MCF 10A (cell line): ENCODE results near the gene CABP1. TPM values are rescaled to one million over a fixed set of nuclear protein-coding genes. Genes with fewer than 3 reads are reported as not detected.

Experiments
- BruUV-seq: library from RNA; stranded (reverse); fragments of 400-500 nt; replicated peaks from 2 replicates; lab custom pipeline; 2021; lab: Mats Ljungman, UMichigan
- CTCF ChIA-PET: fragments of 300-600 bp; sonication (Branson Sonifier 250); formaldehyde crosslinking; extraction: SDS; loops from one replicate; lab custom pipeline; 2021; ENCODE audit warnings: antibody characterized with exemption, inconsistent platforms; lab: Yijun Ruan, JAX
- POLR2A ChIA-PET: fragments of 300-600, 350-650 bp; sonication (Branson Sonifier 250); formaldehyde crosslinking; extraction: SDS; loops from one replicate; lab custom pipeline; 2020; ENCODE audit warnings: antibody characterized with exemption, inconsistent platforms; lab: Yijun Ruan, JAX
- DNase-seq: peaks from one replicate; pipeline ENCODE4 v3.0.0-alpha.2; 2018; ENCODE audit not compliant: unreplicated experiment
- H3K27ac Mint-ChIP-seq: one replicate; pipeline ENCODE4 v1.8.0; 2022; ENCODE audit warnings: mild to moderate bottlenecking, low read depth, mixed read lengths; ENCODE audit not compliant: unreplicated experiment
- H3K27me3 Mint-ChIP-seq: one replicate; pipeline ENCODE4 v1.8.0; 2022; ENCODE audit warnings: mixed read lengths; ENCODE audit not compliant: insufficient read depth, unreplicated experiment
- H3K36me3 Mint-ChIP-seq: one replicate; pipeline ENCODE4 v1.8.0; 2022; ENCODE audit warnings: mild to moderate bottlenecking, moderate library complexity, mixed read lengths; ENCODE audit not compliant: insufficient read depth, unreplicated experiment
- H3K4me1 Mint-ChIP-seq: one replicate; pipeline ENCODE4 v1.8.0; 2022; ENCODE audit warnings: mixed read lengths; ENCODE audit not compliant: insufficient read depth, unreplicated experiment
- H3K4me3 Mint-ChIP-seq: one replicate; pipeline ENCODE4 v1.8.0; 2022; ENCODE audit warnings: mild to moderate bottlenecking, moderate library complexity, mixed read lengths; ENCODE audit not compliant: unreplicated experiment
- H3K9me3 Mint-ChIP-seq: one replicate; pipeline ENCODE4 v1.8.0; 2022; ENCODE audit warnings: mixed read lengths; ENCODE audit not compliant: unreplicated experiment
- intact Hi-C: fragments of 100-400 bp; cut with micrococcal nuclease; formaldehyde crosslinking; loops from 2 replicates; pipeline ENCODE4 v1.14.1; 2022
- total RNA-seq: library from RNA; stranded (reverse); gene quantifications from 2 replicates; pipeline ENCODE4 v1.2.3, GENCODE V29; 2022
- TF ChIP-seq, protein P1 (sequence below): fragments of 200-600 bp; IDR thresholded peaks from one replicate; pipeline ENCODE4 v1.8.0; 2022; ENCODE audit warnings: antibody characterized with exemption, mild to moderate bottlenecking; ENCODE audit not compliant: unreplicated experiment

Gene CABP1
- total RNA-seq, 1 experiment from 2014 or later = not detected

DNA sequence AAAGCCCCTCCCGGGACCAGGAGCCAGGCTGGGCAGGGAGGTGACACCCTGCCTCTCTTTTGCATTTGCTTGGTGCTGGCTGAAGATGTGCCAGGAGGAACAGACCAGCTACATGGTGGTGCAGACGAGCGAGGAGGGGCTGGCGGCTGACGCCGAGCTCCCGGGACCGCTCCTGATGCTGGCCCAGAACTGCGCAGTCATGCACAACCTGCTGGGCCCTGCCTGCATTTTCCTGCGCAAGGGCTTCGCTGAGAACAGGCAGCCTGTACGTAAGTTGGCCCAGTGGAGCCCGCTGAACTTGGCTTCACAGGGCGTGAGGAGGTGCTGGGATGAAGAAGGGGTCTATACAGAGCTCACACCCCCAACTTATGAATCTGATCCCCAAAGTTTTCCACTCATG lies 15.6 kb downstream of the CABP1 start:
- H3K27me3 Mint-ChIP-seq = peaks cover 24% of the 10 kb centered on the region
- POLR2A ChIA-PET = interaction anchor here (1.3 kb wide), 1 partner anchor 30 kb away, joined by 3 read pairs; no protein-coding TSS in a partner anchor
- no TSS peak for BruUV-seq
- no peaks in the 10 kb centered on the region for H3K36me3 Mint-ChIP-seq
- H3K27ac Mint-ChIP-seq = no peak overlapping the region
- no peaks in the 10 kb centered on the region for H3K9me3 Mint-ChIP-seq
- no peak for DNase-seq
- intact Hi-C loops = no loop called here
- CTCF ChIA-PET = interaction anchor here (0.6 to 5.7 kb wide), 4 partner anchors 8 to 112 kb away, joined by 3 to 71 read pairs (median 9); no protein-coding TSS in a partner anchor
- no peak overlapping the region for H3K4me3 Mint-ChIP-seq
- H3K4me1 Mint-ChIP-seq = peaks cover 4% of the 10 kb centered on the region
- TF ChIP-seq, protein P1, sequence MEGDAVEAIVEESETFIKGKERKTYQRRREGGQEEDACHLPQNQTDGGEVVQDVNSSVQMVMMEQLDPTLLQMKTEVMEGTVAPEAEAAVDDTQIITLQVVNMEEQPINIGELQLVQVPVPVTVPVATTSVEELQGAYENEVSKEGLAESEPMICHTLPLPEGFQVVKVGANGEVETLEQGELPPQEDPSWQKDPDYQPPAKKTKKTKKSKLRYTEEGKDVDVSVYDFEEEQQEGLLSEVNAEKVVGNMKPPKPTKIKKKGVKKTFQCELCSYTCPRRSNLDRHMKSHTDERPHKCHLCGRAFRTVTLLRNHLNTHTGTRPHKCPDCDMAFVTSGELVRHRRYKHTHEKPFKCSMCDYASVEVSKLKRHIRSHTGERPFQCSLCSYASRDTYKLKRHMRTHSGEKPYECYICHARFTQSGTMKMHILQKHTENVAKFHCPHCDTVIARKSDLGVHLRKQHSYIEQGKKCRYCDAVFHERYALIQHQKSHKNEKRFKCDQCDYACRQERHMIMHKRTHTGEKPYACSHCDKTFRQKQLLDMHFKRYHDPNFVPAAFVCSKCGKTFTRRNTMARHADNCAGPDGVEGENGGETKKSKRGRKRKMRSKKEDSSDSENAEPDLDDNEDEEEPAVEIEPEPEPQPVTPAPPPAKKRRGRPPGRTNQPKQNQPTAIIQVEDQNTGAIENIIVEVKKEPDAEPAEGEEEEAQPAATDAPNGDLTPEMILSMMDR = no peak

DNA sequence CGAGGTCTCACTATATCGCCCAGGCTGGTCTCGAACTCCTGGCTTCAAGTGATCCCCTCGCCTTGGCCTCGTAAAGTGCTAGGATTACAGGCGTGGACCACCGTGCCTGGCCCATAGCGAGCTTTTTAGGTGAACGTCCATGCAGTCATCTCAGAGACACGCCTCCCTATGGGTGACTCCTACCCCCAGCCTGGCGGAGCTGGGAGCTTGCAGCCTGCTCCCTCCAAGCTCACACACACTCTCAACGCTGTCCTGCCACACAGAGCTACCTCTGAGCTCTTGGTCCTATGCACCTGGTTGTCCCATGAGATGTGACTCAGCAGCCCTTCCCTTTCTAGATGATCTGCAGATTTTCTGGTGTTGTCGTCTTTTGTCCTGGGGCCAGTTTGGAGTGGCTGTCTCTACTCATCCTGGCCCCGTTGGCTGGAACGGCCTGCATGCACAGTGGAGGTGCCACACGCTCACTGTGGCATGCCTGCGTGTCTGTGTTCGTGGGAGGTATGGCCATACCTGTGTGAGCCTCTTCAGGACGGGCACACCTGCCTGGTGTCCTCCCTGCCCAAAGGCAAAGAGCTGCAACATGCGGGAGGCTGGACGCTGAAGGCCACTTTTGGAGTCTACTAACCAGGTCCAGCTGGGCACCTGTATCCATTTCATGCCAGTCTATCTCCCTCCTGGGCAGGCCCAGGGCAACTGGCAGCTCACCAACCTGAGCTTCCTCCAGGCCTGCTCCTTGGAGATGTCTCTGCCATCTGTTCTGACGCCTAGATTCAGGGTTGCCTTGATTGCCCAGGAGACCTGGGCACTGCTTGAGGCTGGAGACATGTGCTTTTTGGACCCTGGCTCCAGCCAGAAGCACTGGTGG lies 18.1 kb downstream of the CABP1 start:
- no peaks in the 10 kb centered on the region for H3K4me1 Mint-ChIP-seq

DNA sequence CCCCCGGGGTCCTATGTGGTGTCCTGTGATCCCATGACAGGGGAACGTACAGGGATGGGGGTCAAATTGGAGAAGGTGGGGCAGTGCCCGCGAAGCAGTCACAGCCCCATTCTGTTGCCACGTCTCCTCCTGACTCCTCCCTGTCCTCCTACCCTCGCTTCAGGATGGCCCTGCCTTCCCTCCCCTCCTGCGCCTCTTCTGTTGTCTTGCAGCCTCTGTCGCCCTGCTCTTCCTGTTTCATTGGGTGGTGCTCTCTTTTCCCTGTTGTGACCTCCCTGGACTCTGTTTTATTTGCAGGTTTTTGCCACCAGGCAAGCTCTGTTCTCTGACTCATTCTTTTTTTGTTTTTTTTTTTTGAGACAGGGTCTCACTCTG lies 18.7 kb downstream of the CABP1 start:
- H3K36me3 Mint-ChIP-seq = no peaks in the 10 kb centered on the region
- no peak overlapping the region for H3K27ac Mint-ChIP-seq
- ChIA-PET POLR2A (no interaction called here), CTCF (interaction anchor here (0.6 to 5.7 kb wide), 3 partner anchors 11 to 496 kb away, joined by 4 to 71 read pairs (median 14); no protein-coding TSS in a partner anchor)
- intact Hi-C loops = no loop called here
- no peaks in the 10 kb centered on the region for H3K9me3 Mint-ChIP-seq
- H3K4me1 Mint-ChIP-seq = no peaks in the 10 kb centered on the region
- no TSS peak for BruUV-seq
- H3K4me3 Mint-ChIP-seq = no peak overlapping the region
- no peaks in the 10 kb centered on the region for H3K27me3 Mint-ChIP-seq
- TF ChIP-seq, protein P1 = no peak
- DNase-seq = no peak

More for the DNA sequence above, 18.1 kb downstream of the CABP1 start:
- CTCF ChIA-PET = interaction anchor here (0.6 to 5.7 kb wide), 5 partner anchors 11 to 497 kb away, joined by 3 to 71 read pairs (median 4); no protein-coding TSS in a partner anchor
- TF ChIP-seq, protein P1 = no peak
- no TSS peak for BruUV-seq
- POLR2A ChIA-PET = no interaction called here
- Mint-ChIP-seq H3K4me3 (no peak overlapping the region), H3K36me3 (no peaks in the 10 kb centered on the region), H3K9me3 (no peaks in the 10 kb centered on the region), H3K27ac (no peak overlapping the region), H3K27me3 (peaks cover 1% of the 10 kb centered on the region)
- intact Hi-C loops = no loop called here
- no peak for DNase-seq

DNA sequence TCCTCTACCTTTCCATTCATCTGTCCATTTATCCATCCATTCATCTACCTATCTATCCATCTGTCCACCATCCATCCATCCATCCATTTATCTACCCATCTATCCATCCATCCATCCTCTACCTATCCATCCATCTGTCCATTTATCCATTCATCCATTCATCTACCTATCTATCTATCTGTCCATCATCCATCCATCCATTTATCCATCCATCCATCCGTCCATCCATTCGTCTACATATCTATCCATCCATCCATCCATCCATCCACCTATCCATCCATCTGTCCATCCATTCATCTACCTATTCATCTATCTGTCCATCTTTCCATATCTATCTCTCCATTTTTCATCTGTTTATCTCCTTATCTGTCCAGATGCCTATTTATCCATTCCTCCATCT lies 21.0 kb downstream of the CABP1 start:
- Mint-ChIP-seq H3K36me3 (no peaks in the 10 kb centered on the region), H3K4me1 (no peaks in the 10 kb centered on the region), H3K27ac (no peak overlapping the region), H3K27me3 (no peaks in the 10 kb centered on the region), H3K4me3 (no peak overlapping the region), H3K9me3 (no peaks in the 10 kb centered on the region)
- ChIA-PET CTCF (interaction anchor here (5.7 kb wide), 1 partner anchor 14 kb away, joined by 71 read pairs; no protein-coding TSS in a partner anchor), POLR2A (no interaction called here)
- no peak for DNase-seq
- no TSS peak for BruUV-seq
- intact Hi-C loops = no loop called here
- TF ChIP-seq, protein P1 = no peak
